Measurements from ENCODE around the gene RRP12.
"Not testable (repeated sequence)": the region's sequence is repeated elsewhere in the genome, so short reads cannot be mapped to it uniquely, and the experiment has no call there.

Gene RRP12

DNA sequence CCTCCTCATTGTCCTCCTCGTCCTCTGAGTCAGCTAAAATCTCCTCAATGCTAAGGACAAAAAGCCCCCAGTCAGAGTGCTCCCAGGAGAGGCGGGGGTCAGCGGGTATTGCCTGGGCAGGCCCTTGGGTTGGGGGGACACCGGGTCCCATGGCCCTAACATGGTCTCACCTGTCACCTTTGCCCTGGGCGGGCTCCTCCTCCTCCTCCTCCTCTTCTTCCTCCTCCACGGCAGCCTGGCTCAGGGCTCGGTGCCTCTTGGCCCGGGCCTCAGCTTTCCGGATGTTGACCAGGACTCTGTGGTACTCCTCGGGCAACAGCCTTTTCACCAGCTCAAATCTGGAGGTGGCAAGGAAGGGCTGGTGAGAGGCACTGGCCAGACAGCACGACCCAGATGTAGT, 34.6 kb downstream of the RRP12 start:
- DNase-seq, result no peak

DNA sequence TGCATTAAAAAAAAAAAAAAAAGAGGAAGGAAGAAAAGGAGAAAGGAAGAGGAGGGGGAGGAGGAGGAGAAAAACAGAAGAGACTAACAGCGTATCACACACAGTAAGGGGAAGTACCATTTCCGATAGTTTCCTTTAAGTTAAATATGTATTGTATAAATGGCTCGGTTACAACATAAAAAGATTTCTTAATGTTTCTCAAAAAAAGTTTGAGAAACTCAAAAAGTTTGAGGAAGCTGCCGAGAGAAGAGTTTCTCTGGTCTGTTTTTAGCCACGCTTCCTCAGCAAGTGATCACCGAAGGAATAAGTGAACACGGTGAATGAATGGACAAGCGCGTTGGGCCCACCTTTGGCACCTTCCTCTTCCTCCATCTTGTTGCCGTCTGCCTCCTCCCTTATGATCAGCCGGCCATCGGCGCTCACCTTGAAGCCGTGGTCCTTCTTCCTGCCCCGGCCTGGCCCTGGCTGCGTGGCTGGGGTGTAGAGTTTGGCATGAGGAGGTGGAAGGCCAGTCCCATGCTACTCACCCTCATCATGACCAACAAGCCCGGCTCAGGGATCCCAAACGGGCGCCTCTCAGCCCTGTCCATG, 35.3 kb downstream of the RRP12 start:
- no peak for DNase-seq

DNA sequence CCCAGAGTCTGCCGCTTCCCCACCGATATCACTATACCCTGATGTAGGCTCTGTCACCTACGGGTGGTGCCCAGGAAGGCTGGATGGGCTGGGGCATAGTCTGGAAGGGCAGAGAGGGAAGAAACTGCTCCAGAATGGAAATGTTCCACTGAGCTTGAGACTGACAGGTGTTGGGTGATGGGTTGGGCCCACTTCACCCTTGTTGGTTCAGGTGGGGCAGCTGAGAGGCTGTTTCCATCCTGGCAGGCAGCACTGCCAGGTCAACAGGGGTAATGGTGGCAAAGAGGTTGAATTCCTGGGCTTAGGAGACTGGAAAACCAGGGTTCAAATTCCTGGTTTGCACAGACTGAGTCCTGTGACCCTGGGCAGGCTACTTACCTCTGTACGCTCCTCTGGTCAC, 38.1 kb downstream of the RRP12 start:
- no peak for DNase-seq

DNA sequence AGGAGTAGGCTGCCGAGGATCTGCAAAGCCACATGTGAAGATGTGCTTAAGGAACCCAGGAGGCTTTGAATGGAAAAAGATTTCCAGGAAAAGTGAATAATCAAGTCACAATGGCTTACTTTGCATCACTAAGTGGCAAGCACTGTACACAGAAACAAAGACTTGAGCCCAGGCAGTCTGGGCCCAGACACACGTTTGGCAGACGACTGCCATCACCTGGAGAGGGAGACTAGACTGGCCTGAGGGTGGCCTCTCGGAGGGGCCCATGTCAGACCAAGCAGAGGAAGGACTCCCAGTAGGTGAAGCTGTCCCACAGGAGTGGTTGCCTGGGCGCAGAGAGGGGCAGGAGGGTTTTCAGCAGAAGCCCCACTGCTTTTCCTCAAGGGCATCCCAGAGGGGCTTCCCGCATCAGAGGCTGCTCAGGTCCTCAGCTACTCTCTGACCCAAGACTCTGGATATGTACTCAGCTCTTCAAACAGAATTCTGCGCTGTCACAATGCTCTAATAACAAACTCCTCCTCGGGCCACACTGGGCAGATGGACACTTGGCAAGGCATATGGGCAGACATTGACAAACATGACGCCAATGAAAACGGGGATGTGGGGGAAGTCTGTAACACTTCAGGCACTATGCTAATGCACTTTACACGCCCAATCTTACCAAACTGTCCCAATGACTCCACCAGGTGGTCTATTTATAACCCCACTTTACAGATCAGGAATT, 38.7 kb downstream of the RRP12 start:
- no peak for DNase-seq

DNA sequence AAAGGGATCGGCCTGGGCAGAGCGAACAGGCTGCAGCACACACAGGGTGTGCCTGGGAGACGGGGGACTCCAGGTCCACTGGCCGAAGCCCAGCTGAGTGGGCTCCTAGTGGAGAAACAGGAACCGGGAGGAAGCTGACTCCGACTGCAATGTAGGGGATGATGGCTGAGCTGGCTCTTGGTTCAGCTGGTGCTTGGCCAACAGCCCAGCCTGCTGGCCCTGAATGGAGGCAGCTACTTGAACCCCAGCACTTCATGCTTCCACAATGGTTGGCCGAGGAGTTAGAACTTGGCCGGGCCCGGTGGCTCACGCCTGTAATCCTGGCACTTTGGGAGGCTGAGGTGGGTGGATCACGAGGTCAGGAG, 39.6 kb downstream of the RRP12 start:
- DNase-seq, result no peak

DNA sequence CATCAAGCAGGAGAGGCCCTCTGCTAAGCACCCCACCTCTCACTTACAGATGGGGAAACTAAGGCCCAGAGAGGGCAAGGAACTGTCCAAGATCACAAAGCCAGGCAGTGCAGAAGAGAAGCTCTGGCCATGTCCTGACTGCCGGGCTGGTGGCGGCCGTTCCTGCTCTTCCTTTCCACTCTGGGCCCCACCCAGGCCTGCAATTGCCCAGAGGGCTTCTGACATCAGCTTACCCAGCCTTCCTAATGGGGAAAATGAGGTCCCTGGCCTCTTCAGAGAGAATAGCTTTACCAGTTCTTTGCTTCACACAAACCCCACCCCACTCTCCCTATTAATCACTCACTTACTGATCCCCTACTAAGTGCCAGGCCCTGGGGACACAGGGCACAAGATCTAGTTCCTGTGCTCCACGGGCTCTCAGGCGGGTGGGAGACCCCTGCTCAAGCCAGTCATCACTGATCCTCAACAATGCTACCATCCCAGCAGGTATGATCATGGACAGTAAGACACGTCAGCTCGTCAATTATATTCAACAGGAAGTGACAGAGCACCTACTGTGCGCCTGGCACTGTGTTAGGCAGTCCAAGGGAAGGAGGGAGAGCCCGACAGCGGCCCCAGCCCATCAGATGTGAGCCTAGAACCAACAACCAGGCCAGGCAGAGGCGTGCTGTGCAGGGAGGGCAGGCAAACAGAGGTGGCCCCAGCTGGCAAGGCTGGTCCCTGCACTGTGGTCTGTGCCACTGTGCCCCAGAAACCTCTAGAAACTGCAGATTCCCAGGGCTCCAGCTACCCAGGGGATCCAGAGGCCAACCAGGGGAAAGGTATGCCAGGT, 40.2 kb downstream of the RRP12 start:
- no peak for DNase-seq

DNA sequence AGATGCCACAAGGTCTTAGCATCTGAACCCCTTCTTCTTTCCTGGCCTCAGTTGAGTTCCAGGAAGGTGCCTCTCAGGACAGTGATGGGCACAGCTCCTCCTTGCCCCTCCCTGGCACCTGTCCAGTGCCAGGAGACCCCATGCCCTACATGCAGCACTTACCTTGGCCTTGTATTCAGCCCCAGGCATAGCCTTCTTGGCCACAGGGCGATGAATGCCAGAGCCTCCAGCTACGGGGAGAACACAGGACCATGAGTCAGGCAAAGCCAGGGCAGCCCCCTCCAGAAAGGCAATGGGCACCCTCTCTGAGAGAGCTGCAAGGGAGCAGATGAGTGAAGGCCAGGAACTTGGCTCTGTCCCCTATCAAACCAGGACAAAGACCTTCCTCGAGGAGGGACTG, 42.4 kb downstream of the RRP12 start:
- DNase-seq, result no peak

DNA sequence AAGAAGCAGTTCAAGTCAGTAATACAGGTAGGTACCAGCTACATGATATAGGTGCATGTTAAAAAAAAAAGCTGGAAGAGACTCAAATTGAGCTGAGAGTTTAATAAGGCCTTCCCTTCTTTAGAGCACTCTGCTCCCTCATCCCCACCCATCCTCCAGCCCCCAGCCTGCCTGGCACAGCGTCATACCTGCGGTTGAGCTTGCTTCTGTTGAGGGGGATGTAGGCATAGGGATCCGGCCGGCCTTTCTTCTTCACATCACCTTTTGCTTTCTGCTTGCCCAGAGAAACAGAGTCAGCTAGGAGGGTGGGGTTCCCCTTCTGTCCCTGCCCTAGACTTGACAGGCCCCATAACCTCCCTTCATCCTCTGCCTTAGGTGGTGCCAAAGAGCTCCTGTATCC, 42.8 kb downstream of the RRP12 start:
- DNase-seq, result no peak

DNA sequence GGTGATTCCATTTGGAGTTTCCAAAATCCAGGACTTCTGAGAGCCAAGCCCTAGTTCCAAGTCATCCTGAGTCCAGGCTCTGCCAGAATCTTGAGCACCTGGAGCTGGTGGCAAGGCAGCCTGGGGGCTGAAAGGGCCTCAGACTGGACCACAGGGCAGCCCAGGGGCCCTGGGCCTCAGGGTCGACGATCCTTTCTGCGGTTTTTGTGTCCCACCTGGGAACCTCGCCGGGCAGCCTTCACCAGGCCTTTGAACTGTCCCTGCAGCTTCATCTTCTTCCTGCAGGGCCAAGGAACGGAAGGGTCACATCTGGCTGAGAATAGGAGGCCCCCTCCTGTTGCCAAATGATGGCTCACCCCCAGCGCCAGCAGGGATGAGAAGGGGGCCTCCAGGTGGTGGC, 44.2 kb downstream of the RRP12 start:
- no peak for DNase-seq

DNA sequence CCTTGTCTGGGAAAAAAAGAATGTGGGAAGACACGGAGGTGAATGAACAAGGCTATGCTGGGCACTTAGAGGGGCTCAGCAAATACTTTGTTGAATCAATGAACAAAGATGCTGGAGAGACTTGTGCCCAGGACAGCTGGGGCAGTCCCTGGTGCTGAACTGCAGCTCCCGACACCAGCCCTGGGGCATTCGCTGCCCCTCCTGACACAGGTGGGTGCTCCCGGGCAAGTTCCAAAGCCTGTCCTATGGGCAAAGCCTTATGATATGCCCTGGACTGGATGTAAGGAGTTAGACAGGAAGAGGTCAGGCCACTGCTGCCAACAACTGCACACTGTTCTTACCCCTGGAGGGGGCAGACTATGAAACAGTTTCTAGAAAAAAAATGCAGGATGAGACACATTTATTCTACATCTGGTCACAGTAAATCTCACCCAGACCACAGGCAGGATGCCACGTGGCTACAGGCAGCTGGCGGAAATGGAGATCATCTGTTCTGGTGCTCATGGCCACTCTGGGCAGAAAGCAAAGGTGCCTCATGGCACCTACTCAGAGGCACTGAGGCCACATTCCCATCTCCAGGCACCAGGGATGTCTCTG, 44.7 kb downstream of the RRP12 start:
- no peak for DNase-seq

DNA sequence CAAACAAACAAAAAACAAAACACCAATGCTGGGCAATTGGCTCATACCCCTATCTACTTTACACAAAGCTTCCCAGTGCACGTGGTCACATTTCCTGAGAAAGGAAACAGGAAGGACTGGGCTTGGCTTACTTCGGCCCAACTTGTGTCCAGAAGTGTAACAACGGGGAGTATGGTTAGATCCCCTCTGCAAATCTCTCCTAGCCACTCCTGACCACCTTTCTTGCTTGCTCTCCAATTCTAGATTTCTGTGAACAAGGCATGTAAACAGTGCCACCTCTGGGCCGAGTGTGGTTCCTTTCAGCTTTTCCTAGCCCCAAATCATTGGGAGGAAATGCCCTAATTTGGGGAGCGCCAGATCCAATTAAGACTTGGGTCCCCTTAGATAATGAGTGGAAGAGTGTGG, 45.6 kb downstream of the RRP12 start:
- DNase-seq, result no peak

DNA sequence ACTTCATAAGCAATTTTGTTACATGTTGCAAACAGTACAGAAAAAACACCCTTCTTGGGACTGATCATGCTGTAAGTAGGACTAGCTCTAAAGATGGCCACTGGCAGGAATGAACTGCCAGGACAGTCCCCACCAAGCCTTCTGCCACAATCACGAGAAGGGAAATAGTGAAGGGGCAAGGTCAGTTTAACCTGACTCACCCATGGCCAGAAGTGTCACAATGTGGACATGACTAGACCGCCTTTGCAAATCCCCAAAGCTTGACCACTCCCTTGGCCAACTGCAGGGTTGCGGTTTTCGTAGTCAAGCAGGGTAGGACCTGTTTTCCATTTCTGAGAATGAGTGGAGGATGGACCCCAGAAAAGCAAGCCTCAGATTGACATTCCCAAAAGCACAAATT, 47.2 kb downstream of the RRP12 start:
- DNase-seq, result no peak

DNA sequence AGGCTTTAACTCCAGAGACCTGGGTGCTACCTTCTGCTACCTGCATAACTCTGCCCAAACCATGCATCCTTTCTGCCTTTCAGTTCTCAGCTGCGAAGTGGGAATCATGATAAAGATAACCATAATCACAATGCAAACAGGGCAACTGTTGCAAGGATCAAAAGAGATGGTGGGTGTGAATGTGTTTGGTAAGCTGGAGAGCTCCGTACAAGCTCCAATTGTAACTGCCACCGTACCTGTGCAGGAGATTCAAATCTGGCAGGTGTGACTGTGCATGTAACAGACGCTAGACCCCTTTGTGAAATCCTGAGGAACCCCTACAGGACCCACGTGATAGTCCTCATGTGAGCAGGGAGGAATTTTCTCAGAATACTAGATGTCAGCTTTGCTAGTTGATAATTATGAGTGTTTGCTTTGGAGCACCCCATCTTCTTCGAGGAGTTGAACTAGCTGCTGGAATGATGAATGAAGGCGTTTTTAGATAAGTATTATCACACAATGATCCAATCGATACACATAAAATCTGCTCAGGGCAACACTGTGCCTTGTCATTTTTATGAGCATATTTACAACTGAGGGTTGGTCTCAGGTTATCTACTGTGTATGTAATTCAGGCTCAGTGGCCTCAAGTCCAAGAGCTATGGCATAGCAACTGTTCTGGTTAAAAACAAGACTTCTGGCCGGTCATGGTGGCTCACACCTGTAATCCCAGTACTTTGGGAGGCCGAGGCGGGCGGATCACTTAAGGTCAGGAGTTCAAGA, 51.2 kb downstream of the RRP12 start:
- DNase-seq, result no peak

DNA sequence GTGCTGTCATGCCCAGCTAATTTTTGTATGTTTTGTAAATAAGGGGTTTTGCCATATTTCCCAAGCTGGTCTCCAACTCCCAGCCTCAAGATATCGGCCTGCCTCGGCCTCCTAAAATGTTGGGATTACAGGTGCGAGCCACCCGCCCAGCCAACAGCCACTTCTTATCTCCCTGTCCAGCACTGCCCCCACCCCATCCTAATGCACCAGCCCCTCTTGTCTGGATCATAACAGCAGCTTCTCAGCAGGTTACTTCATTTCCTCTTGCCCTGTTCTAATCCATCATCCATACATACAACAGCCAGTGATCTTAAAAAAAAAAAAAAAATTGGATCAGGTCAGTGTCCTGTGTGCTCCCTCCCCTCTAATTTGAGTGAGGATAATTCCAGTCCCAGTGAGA, 53.8 kb downstream of the RRP12 start:
- no peak for DNase-seq

DNA sequence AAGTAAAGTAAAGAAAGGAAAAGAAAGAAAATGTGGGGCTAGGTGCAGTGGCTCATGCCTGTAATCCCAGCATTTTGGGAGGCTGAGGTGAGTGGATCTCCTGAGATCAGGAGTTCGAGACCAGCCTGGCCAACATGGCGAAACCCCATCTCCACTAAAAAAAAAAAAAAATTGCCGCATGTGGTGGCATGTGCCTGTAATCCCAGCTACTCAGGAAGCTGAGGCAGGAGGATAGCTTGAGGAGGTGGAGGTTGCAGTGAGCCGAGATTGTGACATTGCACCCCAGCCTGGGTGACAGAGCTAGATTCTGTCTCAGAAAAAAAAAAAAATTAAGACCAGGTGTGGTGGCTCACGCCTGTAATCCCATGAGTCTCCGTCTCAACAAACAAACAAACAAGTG, 57.5 kb downstream of the RRP12 start:
- not testable (repeated sequence) for DNase-seq

DNA sequence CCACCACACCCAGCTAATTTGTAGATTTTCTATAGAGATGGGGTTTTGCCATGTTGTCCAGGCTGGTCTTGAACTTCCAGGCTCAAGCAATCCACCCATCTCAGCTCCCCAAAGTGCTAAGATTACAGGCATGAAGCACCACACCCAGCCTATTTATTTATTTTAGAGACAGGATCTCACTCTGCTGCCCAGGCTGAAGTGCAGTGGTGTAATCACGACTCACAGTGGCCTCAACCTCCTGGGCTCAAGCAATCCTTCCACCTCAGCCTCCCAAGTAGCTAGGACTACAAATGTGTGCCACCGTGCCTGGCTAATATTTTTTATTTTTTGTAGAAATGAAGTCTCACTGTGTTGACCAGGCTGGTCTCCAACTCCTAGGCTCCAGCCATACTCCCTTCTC, 59.7 kb downstream of the RRP12 start:
- DNase-seq, result no peak

DNA sequence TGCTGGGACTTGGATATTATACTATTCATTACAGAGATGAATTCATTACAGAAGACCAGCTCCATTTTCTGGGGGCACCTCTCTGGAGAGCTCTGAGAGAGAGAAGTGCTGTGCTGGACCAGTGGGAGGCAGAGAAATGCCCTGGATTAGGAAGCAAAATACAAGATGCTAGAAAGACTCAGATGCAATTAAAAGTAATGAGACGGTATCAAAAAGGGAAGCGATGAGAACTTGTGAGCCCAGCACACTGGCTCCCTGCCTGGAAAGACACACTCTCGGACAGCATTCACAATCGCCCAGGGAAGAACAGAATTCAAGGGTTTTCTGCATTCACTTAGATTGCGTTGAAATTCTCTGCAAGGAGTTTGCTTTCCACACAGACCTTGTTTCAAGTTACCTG, 63.1 kb downstream of the RRP12 start:
- DNase-seq, result no peak

DNA sequence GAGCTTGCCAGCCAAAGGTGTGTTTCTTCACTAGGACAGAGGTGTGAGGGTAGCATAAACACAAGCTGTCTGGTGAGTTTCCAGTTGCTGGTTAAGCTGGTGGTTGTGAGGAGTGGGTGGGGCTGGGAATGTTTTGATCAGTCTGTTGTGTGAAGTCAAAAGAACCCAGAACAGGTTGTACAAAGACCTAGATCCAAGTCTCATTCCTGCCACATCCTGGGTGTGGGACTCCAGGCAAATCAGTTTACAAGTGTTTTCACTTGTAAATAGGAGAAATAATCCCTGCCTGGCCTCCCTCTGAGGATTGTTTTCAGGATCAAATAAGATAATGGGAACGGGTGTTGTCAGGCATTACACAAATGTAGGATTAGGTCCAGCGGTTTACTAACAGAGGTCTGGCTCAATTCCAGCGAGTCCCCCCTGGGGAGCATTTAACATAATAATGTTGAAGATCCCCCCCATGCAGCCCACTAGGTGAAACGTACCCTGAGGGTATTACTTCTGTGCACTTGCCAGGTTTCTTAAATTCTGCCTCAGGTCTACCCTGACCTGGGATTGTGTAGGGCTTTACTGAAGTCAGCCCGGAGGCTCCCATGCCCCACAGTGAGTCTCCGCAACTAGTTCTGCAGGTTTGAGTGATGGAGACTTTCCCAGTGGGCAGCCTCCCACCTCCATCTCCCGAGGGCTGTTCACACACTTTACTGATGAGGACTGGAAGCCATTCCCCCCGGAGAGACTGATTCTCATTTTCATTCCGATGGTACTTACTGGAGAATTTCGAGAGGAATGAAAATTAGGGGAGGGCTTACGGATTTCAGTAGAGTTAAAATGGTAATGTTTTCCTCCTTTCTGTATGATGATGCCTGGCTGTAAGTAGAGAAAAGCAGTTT, 64.0 kb downstream of the RRP12 start:
- no peak for DNase-seq

DNA sequence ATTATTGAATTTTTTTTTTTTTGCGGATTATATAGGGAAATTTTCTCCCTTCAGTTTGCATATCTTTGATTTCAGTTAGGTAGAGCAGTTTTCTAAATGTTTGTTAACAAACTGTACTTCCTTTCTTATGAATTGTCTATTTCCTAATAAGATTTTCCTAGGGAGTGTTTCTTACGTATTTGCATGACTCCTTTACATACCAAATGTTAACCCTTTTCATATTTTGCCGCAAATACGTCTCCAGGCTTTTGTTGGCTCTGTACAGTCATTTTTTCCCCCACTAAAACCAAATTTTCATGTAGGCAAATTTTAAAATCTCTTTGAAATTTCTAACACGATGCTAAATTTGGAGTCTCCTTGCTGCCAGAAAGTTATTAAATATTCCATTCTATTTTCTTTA, 64.7 kb downstream of the RRP12 start:
- DNase-seq, result no peak

DNA sequence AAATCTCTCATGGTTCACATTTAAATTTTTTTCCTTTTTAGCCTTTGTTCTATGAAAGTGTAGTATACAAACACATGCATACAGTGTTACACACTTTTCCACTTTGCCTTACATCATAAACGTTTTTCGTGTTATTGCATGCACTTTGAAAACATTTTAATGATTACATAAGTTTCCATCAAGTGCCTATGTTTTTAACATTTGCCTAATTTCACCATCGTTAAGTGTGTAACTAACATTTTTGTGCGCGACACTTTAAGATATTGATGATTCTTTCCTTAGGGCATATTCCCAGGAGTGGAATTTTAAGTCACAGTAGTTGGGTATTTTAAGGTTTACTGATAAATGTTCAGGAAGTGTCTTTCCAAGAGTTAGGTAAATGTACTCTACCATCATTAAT, 65.1 kb downstream of the RRP12 start:
- DNase-seq, result no peak

DNA sequence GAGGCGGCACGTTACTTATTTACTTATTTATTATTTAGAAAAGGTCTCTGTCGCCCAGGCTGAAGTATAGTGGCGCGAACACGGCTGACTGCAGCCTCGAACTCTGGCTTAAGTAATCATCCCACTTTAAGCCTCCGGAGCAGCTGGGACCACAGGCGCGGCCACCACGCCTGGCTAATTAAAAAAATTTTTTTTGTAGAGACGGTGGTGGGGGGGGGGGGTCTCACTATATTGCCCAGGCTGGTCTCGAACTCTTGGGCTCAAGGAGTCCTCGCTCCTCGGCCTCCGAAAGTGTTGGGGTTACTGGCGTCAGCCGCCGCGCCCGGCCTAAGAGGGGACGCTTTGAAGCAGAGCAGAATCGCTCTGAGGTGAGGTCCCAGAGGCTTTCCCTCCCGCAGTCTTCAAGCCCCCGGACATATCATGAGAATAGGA, 65.9 kb downstream of the RRP12 start:
- DNase-seq, result no peak
